Brain microvascular endothelial cell (primary cell): ENCODE measurements around the gene KRT81.

Experiments
- DNase-seq: peaks from one replicate; pipeline ENCODE4 v3.0.0-alpha.2; 2020
- H3K27ac ChIP-seq: fragments of 250-450 bp; sonication (Bioruptor Pico); 2 replicates; pipeline ENCODE4 v1.5.1; 2020; ENCODE audit warnings: mild to moderate bottlenecking, moderate library complexity
- H3K27me3 ChIP-seq: fragments of 250-450 bp; sonication (Bioruptor Pico); replicated peaks from 2 replicates; pipeline ENCODE4 v1.5.1; 2020; ENCODE audit warnings: mild to moderate bottlenecking
- H3K36me3 ChIP-seq: fragments of 250-450 bp; sonication (Bioruptor Pico); replicated peaks from 2 replicates; pipeline ENCODE4 v1.5.1; 2020; ENCODE audit warnings: mild to moderate bottlenecking
- H3K4me3 ChIP-seq: 2 replicates; pipeline ENCODE4 v1.5.1; 2011; ENCODE audit warnings: low read depth, mild to moderate bottlenecking, control low read depth, low read length, moderate library complexity
- in situ Hi-C: cut with HindIII; loops from 2 replicates; pipeline ENCODE4 v1.10.0; 2017; ENCODE audit warnings: low sequenced_read_pairs, low pct_ligation_motif_present
- TF ChIP-seq, protein P1 (sequence below): IDR thresholded peaks from 2 replicates; pipeline ENCODE4 v1.5.1; 2011; ENCODE audit warnings: low read depth, mild to moderate bottlenecking, moderate library complexity, low read length, control low read depth, inconsistent platforms; ENCODE audit errors: missing control alignments

KRT81 gene

DNA sequence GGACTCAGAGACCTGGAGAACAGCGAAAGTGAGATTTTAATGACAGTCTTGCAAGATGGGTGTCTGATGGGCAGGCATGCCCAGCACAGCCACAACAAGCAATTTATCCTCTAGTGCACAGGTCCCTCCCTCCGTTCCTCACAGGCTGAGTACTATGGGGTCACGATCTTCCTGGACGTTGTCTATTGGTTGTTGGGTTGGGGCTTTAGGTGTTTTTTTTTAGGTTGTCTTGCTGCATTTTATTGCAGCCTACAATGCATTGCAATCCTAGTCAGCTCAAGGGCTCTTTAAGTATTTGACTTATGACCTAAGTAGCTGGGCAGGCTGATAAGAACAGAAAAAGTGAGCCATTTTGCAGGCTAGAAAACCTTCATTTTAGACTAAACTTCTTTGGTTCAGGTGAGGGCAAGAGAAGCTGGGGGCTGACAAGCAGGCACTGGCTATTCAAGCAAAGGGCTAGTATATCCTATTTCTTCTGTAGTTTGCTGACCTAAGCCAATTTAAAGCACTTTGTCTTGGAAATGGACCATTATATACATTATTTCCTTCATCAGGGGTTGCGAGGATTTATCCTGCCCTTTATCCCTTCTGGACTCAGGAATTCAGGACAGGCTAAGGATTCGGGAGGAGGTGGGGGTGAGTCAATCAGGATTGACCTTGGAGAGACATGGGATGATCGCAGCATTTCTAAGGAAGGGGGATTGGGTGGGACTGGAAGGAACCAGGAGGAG is 52.3 kb downstream of the KRT81 start:
- no peak overlapping the region for H3K27ac ChIP-seq
- H3K27me3 ChIP-seq: no peaks in the 10 kb centered on the region
- peaks cover 6% of the 10 kb centered on the region for H3K36me3 ChIP-seq
- TF ChIP-seq, protein P1, sequence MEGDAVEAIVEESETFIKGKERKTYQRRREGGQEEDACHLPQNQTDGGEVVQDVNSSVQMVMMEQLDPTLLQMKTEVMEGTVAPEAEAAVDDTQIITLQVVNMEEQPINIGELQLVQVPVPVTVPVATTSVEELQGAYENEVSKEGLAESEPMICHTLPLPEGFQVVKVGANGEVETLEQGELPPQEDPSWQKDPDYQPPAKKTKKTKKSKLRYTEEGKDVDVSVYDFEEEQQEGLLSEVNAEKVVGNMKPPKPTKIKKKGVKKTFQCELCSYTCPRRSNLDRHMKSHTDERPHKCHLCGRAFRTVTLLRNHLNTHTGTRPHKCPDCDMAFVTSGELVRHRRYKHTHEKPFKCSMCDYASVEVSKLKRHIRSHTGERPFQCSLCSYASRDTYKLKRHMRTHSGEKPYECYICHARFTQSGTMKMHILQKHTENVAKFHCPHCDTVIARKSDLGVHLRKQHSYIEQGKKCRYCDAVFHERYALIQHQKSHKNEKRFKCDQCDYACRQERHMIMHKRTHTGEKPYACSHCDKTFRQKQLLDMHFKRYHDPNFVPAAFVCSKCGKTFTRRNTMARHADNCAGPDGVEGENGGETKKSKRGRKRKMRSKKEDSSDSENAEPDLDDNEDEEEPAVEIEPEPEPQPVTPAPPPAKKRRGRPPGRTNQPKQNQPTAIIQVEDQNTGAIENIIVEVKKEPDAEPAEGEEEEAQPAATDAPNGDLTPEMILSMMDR: no peak
- DNase-seq: no peak
- in situ Hi-C loops: no loop called here
- no peak overlapping the region for H3K4me3 ChIP-seq

DNA sequence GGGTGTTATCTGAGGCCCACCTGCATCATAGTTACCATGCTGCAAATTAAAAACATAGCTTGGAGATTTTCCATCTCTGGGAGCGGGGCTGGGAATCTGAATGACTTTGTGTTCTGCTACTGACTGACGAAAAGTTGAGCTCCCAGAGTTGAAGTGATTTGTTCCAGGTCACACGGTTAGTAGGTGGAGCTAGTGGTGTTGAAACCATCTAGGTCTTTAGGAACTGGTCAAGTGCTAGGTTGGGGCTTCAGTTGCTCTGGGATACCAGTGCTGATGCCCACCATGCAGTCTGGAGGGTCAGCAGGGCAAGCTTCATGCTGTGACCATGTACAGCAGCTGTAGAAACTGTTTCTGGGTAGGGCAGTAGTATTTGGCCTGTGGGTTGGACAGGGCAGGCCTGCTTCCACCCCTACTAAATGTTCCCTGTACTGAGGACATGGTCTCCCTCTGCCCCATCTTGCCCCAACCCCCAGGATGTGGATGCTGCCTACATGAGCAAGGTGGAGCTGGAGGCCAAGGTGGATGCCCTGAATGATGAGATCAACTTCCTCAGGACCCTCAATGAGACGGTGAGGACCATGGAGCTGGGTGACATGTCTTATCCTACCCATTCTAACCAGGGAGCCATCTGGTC is 53.0 kb downstream of the KRT81 start:
- no peak overlapping the region for H3K27ac ChIP-seq
- H3K4me3 ChIP-seq: no peak overlapping the region
- TF ChIP-seq, protein P1: no peak
- no peaks in the 10 kb centered on the region for H3K27me3 ChIP-seq
- in situ Hi-C loops: no loop called here
- DNase-seq: no peak
- H3K36me3 ChIP-seq: peaks cover 6% of the 10 kb centered on the region

DNA sequence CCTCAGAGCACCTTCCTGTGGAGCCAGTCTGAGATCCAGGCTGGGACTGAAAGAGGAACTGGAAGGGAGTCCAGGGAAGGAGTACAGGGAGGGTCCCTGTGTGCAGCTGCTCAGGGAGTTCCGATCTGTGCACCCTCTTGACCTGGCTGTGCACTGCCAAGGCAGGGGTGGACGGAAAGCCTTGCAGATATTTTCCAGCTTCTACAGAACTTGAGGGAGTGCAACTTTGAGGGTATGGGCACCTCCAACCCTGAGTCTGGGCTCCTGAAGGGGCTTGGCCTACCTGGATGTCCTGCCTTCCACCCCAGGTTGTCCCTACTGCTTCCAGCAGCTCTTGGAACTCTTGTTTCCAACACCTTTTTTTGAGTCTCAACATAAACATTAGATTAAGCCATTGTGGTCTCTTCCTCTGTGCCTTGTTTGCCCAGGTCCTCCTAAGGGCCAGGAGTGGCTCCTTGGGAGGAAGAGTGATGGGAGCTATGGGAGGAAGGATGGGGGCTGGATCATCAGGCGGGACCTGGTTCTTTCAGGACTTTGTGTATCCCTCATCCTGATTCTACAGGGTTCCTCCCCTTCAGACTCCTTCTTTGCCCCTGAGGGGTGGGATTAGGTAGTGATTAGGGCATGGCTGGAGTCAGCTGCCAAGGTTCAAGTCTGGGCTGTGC is 54.8 kb downstream of the KRT81 start:
- no peak overlapping the region for H3K4me3 ChIP-seq
- TF ChIP-seq, protein P1: no peak
- H3K27me3 ChIP-seq: no peaks in the 10 kb centered on the region
- in situ Hi-C loops: no loop called here
- no peak for DNase-seq
- no peak overlapping the region for H3K27ac ChIP-seq
- H3K36me3 ChIP-seq: peaks cover 6% of the 10 kb centered on the region
